Posterior vena cava (tissue), 2 donors: ENCODE results near the gene RAI14. TPM values are rescaled to one million over a fixed set of nuclear protein-coding genes. Genes with fewer than 3 reads are reported as not detected.
A peak's percentile ranks its signal among the peaks of the same experiment; 100 is the strongest.

Source experiments
- DNase-seq: peaks from one replicate; pipeline ENCODE4 v3.0.0-alpha.2; 2020; ENCODE audit warnings: low spot score
- intact Hi-C, 2 donors: fragments of 100-400 bp; cut with DNase I; formaldehyde crosslinking; loops; one replicate each; pipeline versions ENCODE4 v1.14.1 to v1.14.2; 2022 to 2023
- total RNA-seq, 2 donors: library from RNA; stranded (reverse); fragmentation: NEBNext Ultra II Directional; extraction: Animal tissue kit (Norgen Biotek cat#: 25700); gene quantifications; one replicate each; pipeline ENCODE4 v1.2.1, GENCODE V29; 2021
- donor health status: DM: yes; HTN: yes; CAD: no.
- donor health status: DM: yes; HTN: yes; CAD: no.

The RAI14 gene
- total RNA-seq, 2 donors from 2014 or later: 76.1 to 160 TPM

DNA sequence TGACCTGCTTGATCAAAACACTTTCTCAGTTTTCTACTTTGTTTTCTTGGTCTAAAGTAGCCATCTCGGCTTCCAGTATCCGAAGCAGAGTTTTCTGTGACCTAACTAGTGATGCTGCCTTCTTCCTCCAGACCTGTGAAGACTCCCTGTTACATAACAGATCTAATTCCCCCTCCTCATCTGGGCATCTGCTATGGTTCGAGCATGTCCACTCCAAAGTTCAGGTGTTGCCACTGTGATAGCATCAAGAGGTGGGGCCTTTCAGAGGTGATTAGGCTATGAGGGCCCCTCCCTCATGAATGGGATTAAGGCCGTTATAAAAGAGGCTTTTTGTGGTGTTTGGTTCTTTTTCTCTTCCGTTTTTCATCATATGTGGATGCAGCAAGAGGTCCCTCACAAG lies 203.1 kb downstream of the RAI14 start:
- intact Hi-C loops: no loop called here
- no peak for DNase-seq

DNA sequence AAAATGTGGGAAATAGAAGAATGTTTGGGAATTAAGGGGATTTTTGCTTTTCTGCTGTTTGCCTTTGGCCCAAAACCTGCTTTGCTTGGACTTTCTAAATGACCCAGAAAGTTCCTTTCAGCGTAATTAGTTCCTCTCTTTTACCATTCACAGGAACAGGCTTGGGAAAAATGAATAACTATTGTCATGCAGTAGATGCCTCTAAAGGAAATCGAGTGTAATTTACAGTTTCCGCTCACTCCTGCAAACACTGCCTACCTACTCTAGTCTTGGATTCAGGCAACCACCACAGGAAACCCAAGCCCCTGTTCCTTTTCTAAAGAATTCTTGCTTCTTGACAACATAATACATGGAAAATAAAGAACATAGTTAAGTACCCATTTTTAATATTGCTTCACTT lies 207.8 kb downstream of the RAI14 start:
- intact Hi-C loops: no loop called here

DNA sequence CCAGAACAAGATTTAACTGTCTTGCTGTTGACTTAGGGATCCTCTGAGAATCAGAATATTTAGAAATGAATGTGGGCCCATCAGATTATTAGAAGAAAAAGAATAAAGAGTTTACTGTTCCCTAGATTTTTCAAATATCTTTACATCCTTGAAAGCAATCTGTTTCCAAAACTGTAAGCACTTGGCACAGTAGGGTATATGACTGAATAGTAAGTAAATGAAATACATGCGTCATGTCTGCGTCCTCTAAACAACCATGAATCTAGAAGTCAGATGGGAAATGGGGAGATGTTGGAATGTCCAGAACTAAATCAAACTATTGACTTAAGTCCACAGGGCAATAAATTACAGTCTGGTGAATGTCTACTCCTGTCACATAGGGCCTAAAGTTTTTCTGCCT lies 209.0 kb downstream of the RAI14 start:
- DNase-seq: no peak
- intact Hi-C loops: no loop called here

More for the DNA sequence above, 207.8 kb downstream of the RAI14 start:
- DNase-seq: no peak

DNA sequence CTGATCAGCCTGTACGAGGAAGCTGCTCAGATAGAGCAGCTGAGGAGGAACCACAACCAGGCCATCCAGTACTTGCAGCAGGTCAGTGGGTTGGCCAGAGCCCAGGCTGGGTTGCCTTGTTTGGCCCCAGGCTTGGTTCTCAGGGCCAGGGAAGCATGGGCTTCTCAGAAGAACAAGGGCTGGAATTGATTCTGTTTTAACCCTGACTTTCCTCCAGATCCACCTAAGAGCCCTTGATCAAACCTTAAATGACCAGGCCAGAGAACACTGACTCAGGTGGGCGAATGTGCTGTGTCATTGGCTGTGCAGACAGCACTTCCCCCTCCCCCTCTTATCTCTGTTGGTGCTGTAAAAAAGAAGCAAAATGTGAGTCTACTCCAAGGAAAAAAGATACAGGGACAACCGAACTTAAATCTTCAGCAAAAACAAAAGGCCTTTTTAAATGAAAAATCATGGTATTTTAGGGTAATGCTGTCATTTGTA lies 210.9 kb downstream of the RAI14 start:
- intact Hi-C loops: no loop called here
- peak; percentile 81 for DNase-seq

DNA sequence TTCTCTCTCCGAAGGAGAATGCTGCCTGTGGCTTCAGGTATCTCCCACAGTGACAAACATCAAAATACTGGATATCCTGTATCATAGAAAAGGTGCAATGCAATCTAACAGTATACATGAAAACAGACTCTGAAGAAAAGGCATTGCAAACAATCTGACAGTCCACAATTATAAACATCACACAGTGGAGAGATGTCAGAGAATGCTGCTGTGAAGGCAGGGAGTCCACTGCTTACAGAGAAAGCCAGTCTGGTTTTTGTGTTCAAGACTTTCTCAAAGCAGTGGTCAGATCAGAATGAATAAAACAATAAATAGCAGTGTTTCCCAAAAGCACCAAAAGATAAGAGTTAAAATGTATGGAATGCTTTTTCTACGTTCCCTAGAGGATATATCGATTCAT lies 211.5 kb downstream of the RAI14 start:
- intact Hi-C loops: no loop called here
- no peak for DNase-seq

DNA sequence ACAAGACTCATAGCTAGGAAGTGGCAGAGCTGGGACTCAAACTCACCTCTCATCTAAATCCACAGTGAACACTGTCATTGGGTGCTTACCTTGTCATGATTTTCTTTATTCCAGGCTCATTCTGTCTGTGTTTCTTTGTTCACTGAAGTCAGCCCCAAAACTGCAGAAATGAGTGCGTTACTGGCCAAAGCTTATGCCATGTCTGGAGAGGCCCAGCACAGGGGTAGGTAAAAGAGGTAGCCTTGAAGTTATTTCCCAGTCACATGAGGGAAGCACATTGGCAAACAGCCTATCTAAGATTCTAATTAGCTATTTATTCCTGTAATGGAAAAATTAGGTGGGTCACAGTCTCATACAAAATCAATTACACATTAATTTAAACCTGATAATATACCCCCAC lies 212.7 kb downstream of the RAI14 start:
- DNase-seq: no peak
- intact Hi-C loops: no loop called here

DNA sequence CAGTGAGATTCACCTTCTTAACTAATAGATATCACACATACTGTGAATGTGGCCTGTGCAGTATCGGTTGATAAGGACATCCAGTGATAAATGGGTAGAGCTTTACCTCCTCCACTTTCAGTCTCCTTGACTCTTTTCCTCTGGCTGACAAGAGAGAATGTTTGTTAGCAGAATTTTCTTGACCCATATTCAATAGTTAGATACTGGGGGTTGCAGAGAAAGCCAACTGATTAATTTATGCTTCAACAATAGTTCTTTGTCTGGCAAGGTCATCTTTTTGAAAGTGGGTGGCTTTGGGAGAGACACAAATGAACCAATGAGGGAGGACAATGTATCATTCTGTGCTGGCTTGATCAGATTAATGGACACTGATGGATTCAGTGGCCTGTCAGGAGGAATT lies 213.1 kb downstream of the RAI14 start:
- intact Hi-C loops: no loop called here
- DNase-seq: no peak

DNA sequence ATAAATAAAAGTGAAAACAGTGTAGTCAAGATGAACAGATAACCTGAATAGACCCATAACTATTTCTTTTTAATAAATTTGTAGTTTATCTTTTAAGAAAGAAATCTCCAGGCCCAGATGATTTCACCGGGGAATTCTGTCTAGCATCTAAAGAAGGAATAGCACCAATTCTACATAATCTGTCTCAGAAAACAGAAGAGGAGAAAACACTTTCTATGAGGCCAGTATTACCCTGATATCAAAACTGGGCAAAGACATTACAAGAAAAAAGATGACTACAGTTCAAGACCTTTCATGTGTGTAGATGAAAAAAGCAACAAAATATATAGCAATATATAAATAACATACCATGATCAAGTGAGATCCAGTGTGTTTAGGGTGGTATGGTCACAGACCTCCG lies 214.3 kb downstream of the RAI14 start:
- no peak for DNase-seq
- intact Hi-C loops: no loop called here

DNA sequence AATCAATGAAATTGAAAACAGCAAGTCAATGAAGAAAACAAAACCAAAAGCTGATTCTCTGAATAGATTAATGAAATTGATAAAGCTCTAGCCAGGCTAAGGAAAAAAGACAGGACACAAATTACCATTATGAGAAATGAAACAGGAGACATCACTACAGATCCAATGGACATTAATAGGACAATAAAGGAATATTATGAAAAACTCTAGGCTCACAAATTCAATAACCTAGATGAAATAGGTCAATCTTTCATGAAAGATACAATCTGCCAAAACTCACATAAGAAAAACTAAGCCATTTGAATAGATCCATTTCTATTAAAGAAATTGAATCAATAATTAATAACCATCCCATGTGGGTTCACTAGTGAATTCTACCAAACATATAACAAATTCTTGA lies 220.1 kb downstream of the RAI14 start:
- no peak for DNase-seq
- intact Hi-C loops: no loop called here

DNA sequence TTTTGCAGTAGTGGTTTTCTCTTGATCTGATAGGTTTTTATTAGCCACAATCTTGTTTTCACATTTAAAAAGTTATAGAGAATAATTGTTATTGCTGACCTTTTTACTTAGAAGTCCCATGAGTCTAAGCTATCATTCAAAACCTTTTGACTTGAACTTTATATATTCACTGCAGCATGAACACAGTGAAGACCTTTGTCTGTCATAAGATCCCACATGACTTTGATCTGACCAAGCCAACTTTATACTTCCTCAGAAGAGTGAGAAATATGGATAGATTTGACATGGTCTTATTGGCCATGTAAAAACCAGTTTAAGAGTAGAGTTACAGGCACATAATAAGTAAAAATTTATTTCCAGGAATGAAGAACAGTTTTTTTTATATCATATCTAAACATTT lies 225.1 kb downstream of the RAI14 start:
- DNase-seq: no peak
- intact Hi-C loops: no loop called here

Other genes starting within 250 kb of the RAI14 start
- under 1 TPM in 1 of 2 donors, not detected in 1; 0.74 TPM for gene TTC23L, start 182.8 kb downstream of the RAI14 start, total RNA-seq